Urinary bladder (tissue), 4 donors: ENCODE data around the gene TANGO6. TPM values are rescaled to one million over a fixed set of nuclear protein-coding genes. Genes with fewer than 3 reads are reported as not detected.

Experiments
- DNase-seq: peaks from one replicate; pipeline ENCODE4 v3.0.0-alpha.2; 2015; ENCODE audit errors: extremely low spot score
- H3K27ac ChIP-seq: one replicate; pipeline ENCODE4 v1.5.1; 2013; ENCODE audit warnings: low read depth, mild to moderate bottlenecking, moderate library complexity
- H3K36me3 ChIP-seq: one replicate; pipeline ENCODE4 v1.6.1; 2013; ENCODE audit warnings: mild to moderate bottlenecking, moderate library complexity; ENCODE audit not compliant: insufficient read depth
- H3K4me1 ChIP-seq: one replicate; pipeline ENCODE4 v1.6.1; 2013; ENCODE audit warnings: mild to moderate bottlenecking, moderate library complexity; ENCODE audit not compliant: insufficient read depth
- H3K4me3 ChIP-seq: one replicate; pipeline ENCODE4 v1.5.1; 2013; ENCODE audit warnings: low read depth, low read length
- WGBS: extraction: QIAGEN DNeasy Blood & Tissue Kit; methylation state at CpG from one replicate; pipeline ENCODE4 v1.1.7; 2013; 5-methylcytosine and 5-hydroxymethylcytosine counted together
- polyA plus RNA-seq: library from polyadenylated mRNA; stranded (reverse); fragments of 200-250 nt; gene quantifications from one replicate; pipeline ENCODE4 v1.2.3, GENCODE V29; 2013
- total RNA-seq: library from RNA; depleted of rRNA; stranded (reverse); fragments of >200 nt; gene quantifications from one replicate; pipeline ENCODE4 v1.2.3, GENCODE V29; 2014
- donor health status: healthy with polysubstance abuse.
- donor health status: healthy.

TANGO6 gene
- total and polyA plus RNA-seq, 2 donors: 11.6 to 21.4 TPM

DNA sequence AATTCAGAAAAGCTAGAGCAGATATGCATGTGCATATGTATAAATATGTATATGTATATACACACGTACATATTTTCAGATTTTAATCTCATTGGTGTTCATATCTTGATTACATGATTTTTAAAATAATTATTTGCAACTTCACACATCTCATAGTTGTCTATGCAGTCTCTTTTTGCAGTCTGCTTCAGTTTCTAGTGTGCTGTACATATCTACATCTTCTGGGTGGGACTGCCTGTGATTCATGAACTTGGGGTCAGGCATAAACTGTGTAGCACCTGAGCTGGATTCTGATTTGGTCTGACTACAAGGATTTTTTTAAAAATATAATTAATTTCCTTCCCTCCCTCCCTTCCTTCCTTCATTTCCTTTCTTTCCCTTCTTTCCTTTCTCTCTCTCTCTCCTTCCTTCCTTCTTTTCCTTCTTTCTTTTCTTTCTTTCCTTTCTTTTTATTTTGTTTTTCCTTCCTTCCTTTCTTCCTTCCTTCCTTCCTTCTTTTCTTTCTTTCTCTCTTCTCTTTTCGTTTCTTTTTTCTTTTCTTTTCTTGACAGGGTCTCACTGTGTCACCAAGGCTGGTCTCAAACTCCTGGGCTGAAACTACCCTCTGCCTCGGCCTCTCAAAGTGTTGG lies 96.5 kb downstream of the TANGO6 start:
- WGBS: 85% methylated on average over 3 of the region's 3 CpGs
- no peaks in the 10 kb centered on the region for H3K36me3 ChIP-seq
- no peak overlapping the region for H3K27ac ChIP-seq
- H3K4me3 ChIP-seq: no peak overlapping the region
- no peaks in the 10 kb centered on the region for H3K4me1 ChIP-seq
- DNase-seq: no peak

DNA sequence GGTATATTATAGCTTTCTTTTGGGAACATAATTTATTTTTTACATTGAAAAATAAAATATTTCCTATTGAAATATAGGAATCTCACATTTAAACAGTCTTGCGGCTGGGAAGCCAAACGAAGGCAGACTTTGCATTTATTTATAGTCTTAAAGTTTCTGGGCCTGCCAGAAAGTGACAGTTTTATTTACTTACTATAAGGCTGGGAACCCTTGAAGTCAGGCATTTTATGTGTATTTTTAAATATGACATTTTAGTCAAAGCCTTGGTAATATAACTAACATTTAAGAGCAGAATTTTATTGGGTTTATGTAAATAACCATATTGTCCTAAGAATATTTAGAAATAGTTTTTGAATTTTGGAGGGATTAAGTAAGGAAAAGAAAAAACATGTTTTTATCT lies 97.5 kb downstream of the TANGO6 start:
- 46% methylated on average over 2 of the region's 2 CpGs for WGBS
- H3K36me3 ChIP-seq: no peaks in the 10 kb centered on the region
- no peak overlapping the region for H3K27ac ChIP-seq

DNA sequence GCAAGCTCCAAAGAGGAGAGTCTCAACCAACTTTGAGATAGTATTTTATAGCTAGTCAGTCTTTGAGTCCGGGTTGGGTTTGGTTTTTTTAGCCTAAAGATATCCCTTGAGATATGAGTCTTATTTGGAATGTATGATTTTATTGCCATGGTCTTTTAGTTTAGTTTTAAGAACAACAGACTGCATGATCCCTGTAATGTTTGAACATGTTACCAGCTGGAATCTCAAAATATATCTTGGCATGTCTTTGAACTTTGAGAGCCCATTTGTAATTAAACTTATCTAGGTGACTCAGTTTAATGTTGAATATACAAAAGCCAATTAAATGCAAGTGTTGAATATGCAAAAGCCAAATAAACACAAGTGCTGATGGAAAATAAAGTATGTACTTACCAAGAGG lies 100.6 kb downstream of the TANGO6 start:
- DNase-seq: no peak
- Histone ChIP-seq H3K27ac (no peak overlapping the region), H3K4me1 (no peaks in the 10 kb centered on the region), H3K36me3 (no peaks in the 10 kb centered on the region), H3K4me3 (no peak overlapping the region)
- 20% methylated on average over 1 of the region's 1 CpG for WGBS

More for the DNA sequence above, 97.5 kb downstream of the TANGO6 start:
- no peaks in the 10 kb centered on the region for H3K4me1 ChIP-seq
- no peak for DNase-seq
- H3K4me3 ChIP-seq: no peak overlapping the region

DNA sequence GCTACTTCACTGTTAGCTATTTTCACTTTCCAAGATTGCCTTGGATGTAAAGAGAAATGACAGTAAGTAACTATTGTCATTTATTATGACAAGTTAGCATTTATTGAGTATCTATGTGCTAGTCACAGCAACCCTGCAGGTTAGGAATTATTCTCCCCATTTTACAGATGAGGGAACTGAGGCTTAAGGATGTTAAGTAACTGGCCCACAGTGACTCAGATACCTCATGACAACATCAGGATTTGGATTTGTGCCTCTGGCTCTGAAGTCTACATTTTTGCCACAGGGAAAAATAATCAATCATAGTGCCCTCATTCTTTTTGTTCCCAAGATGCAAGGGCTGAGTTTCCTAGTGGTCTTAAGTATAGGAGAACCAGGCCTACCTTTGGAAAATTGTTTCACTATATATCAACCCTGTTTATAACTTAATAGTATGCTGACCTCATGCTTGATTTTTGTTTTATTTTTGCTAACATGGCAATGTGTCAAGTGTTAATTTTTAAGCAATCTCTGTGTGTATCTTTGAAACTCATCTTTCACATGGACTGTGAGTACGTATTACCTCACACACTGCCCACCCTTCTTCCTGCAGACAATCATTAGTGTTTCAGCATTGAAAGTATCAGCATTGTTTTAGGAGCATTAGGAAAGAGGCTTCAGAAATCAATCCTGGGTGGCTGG lies 105.0 kb downstream of the TANGO6 start:
- H3K4me3 ChIP-seq: no peak overlapping the region
- H3K27ac ChIP-seq: no peak overlapping the region
- DNase-seq: no peak
- no peaks in the 10 kb centered on the region for H3K4me1 ChIP-seq
- no peaks in the 10 kb centered on the region for H3K36me3 ChIP-seq
- WGBS: 91% methylated on average over 1 of the region's 1 CpG

DNA sequence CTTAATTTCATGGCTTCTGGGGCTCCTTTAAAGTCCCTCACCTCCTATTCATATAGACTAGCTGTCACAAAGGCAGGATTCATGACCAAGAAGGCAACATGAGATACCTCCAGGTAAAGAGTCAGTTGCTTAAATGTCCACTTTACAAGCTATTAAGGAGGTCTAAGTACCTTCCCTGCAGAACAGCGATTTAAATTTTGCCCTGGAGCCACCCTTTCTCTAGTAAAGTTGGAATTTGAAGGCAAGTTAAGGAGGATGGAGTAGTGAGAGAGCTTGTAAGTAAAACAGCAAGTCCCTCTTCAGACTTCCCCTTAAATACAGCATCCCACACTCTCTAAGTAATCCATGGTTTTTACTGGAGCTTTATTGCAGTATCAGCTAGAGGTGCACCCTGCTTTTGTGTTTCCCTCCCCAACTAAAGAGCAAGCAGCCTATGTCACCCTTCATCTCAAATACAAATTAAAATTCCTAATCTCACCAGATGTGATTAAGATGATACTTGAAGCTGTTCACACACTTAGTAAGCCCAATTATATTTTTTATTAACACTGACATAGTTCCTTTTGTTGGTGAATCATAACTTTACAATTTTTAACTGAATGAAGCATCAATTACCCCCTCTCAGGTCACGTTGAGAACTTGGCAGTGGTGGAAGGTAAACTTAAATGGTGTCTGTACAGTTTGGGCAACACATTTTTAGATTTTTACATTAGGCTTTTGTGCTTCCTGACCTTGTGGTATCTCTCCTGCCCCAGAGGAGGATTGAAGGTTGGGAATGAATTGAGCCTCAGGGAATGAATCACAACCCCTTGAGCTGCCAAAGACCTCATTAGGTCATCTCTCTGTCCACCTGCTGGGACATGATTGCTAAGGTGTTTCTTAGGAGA lies 108.9 kb downstream of the TANGO6 start:
- H3K4me1 ChIP-seq: no peaks in the 10 kb centered on the region
- H3K36me3 ChIP-seq: no peaks in the 10 kb centered on the region
- WGBS: 68% methylated on average over 2 of the region's 2 CpGs
- no peak overlapping the region for H3K27ac ChIP-seq
- no peak for DNase-seq
- H3K4me3 ChIP-seq: no peak overlapping the region

DNA sequence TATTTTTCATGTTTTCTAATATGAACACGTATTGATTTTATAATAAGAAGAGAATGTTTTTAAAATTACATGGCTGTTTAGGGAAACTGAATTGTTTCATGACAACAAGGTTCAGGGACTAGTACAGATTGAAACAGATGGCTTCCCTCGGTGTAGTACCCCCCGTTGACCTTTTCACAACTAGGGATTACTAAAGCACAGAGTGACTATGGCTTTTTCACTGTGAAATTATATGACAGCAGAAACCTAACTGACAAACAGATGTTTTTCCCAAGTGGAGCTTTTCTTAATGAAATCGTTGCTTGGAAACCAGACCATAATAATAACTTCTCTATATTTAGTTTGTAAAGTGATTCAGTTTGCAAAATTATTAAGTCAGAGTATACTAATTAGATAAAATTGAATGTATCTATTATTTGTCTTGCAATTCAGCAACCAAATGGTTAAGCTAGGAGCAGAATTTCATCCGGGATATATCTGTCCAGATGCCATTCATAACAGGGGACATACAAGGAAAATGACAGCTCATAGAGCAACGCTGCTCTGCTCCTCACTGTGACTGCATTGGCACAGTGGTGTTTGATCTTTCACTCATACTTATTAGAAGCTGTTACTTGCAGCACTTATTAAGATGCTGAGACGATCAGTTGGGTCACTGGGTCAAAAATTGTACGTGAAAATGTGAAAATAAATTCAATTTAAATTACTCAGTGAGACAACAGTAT lies 111.7 kb downstream of the TANGO6 start:
- WGBS: 50% methylated on average over 8 of the region's 8 CpGs
- DNase-seq: no peak

DNA sequence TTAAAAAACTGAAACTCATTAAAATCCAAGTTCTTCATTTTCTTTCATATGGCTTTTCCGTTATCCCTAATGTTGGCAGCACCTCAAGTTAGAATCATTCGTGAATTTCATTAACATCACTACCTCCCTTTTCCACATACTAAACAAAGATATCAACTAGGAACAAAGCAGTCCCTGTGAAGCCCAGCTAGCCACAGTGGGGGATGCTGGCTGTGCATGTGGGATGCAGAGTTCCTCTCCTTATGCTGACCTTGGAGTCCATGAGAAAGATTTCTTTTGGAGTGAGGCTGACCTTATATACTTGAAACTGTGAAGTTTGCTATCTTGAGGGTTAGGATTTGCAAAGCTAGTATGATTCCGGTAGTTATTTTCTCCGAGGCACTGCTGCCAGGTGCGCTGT lies 117.6 kb downstream of the TANGO6 start:
- WGBS: 78% methylated on average over 5 of the region's 5 CpGs
- H3K27ac ChIP-seq: no peak overlapping the region
- no peak for DNase-seq
- no peaks in the 10 kb centered on the region for H3K36me3 ChIP-seq
- H3K4me1 ChIP-seq: no peaks in the 10 kb centered on the region
- H3K4me3 ChIP-seq: no peak overlapping the region

More for the DNA sequence above, 111.7 kb downstream of the TANGO6 start:
- H3K4me3 ChIP-seq: no peak overlapping the region
- H3K36me3 ChIP-seq: no peaks in the 10 kb centered on the region
- H3K4me1 ChIP-seq: no peaks in the 10 kb centered on the region
- no peak overlapping the region for H3K27ac ChIP-seq

DNA sequence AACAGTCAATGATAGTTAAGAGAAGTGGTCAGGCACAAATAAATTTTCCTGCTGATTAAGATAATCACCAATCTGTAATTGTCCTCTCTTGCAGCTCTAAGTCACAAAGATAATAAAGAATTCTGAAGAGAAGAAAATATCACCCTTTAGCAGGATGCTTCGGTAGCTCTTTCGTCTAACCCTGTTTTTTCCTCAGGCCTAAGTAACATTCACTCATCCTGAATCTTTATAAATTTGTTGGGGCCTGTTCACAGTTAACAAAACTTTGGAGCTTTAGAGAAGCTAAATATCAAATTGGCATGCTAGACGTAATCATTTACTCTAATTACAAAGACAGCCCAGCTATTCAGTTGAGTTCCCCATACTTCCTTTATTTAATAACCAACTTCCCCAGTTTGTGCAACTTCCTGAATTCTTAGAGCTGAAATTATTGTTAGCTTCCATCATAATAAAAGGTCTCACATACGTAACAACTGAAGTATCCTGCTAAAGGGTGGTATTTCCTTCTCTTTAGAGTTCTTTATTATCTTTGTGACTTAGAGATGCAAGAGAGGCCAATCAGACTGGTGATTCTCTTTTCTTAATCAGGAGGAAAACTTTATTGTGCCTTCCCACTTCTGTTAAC lies 118.6 kb downstream of the TANGO6 start:
- WGBS: 88% methylated on average over 4 of the region's 4 CpGs
- Histone ChIP-seq H3K36me3 (no peaks in the 10 kb centered on the region), H3K27ac (no peak overlapping the region), H3K4me3 (no peak overlapping the region), H3K4me1 (no peaks in the 10 kb centered on the region)
- no peak for DNase-seq

DNA sequence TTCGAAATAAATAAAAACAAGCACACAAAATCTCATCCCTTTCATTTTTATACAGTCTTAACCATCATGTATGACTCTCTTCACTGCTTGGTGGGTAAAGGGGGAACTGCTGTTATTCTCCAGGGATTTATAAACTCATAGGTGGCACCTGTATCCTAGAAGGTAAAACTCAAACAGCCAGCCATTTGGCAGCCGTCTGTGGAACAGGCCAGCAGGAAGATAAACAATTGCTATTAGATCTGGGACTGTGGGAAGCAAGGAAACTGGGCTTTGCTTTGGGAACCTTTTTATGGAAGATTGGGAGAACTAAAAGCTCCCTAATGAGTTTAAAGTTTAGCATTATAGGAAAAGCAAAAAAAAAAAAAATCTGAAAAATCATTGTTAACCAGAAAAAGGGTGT lies 126.0 kb downstream of the TANGO6 start:
- no peaks in the 10 kb centered on the region for H3K36me3 ChIP-seq
- DNase-seq: no peak
- H3K4me1 ChIP-seq: no peaks in the 10 kb centered on the region
- H3K4me3 ChIP-seq: no peak overlapping the region
- H3K27ac ChIP-seq: no peak overlapping the region
- WGBS: 77% methylated on average over 2 of the region's 2 CpGs

DNA sequence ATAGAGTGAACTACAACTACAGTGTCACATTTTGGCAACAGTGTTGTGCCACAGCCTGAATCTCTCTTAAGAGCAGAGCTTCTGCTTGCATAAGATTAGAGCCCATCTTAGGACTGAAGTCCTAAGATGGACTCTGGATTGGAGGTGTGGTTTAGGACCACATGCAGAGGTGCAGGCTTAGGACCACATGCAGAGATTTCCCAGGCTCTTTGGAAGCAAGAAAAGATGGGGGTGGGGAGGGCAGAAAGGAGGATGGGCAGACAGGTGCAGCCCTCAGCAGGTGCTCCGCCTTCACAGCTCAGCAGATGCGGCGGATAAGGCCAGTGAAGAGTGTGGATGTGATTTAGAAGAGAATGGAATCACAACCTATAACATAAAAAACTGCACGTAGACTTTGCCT lies 128.7 kb downstream of the TANGO6 start:
- 87% methylated on average over 4 of the region's 4 CpGs for WGBS
- H3K4me3 ChIP-seq: no peak overlapping the region

DNA sequence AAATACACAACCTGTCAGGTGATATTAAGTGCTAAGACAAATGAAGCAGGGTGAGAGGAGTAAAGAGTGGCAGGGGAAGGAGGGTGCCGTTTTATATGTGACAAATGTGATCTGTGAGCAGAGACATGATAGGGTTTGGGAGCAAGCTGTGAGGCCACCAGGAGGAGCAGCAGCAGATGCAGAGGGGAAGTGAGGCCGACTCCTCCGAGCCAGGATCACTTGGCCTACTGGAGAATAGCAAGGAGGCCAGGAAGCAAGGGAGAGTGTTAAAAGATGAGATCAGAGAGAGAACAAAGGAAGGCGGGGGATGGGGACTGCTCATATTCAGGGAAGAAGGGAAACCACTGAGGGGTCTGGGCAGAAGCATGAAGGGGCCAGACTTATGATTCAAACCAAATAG lies 129.4 kb downstream of the TANGO6 start:
- WGBS: 51% methylated on average over 4 of the region's 4 CpGs
- no peak overlapping the region for H3K4me3 ChIP-seq
- no peak for DNase-seq
- no peaks in the 10 kb centered on the region for H3K36me3 ChIP-seq
- no peaks in the 10 kb centered on the region for H3K4me1 ChIP-seq
- H3K27ac ChIP-seq: no peak overlapping the region

More for the DNA sequence above, 128.7 kb downstream of the TANGO6 start:
- DNase-seq: no peak
- no peak overlapping the region for H3K27ac ChIP-seq
- H3K4me1 ChIP-seq: no peaks in the 10 kb centered on the region
- H3K36me3 ChIP-seq: no peaks in the 10 kb centered on the region

DNA sequence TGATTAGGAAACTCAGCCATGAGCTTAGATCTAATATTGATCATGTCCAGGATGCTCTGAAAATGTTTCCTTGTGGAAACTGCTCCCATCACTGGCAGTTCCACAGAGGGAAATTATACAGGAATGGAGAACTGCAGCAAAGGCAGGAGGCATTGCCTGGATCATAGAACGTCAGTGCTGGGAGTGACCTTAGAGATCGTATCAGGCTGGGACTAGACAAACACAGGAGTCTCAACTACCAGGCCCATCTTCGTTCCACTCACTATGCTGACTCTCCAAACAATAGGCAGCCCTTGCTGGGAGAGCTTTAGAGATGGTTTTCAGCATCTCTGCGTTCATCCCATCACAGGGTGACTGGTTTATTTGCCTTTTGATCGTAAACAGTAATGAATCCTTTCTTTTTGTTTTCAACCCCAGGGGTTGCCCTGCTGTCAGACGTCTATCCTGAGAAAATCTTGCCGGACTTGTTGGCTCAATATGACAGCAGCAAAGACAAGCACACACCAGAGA lies 130.3 kb downstream of the TANGO6 start:
- WGBS: 73% methylated on average over 7 of the region's 7 CpGs
- no peak for DNase-seq
- no peaks in the 10 kb centered on the region for H3K36me3 ChIP-seq

More for the DNA sequence above, 130.3 kb downstream of the TANGO6 start:
- H3K4me1 ChIP-seq: no peaks in the 10 kb centered on the region
- H3K4me3 ChIP-seq: no peak overlapping the region
- no peak overlapping the region for H3K27ac ChIP-seq
